Panc1 (cell line): ENCODE measurements around the gene SC5D. TPM values are rescaled to one million over a fixed set of nuclear protein-coding genes. Genes with fewer than 3 reads are reported as not detected.

Experiments used
- ATAC-seq: fragments of 200-7000 bp; cut with Tn5 transposase; 2 replicates; pipeline ENCODE4 v1.9.1; 2020; ENCODE audit warnings: mild to moderate bottlenecking, moderate library complexity
- BruUV-seq: library from RNA; stranded (reverse); fragments of 400-500 nt; replicated peaks from 2 replicates; lab custom pipeline; 2021; lab: Mats Ljungman, UMichigan
- CTCF ChIA-PET: fragments of 300-600 bp; sonication (Branson Sonifier 250); formaldehyde crosslinking; loops from one replicate; lab custom pipeline; 2022; ENCODE audit warnings: antibody characterized with exemption; lab: Charles Lee
- POLR2A ChIA-PET: fragments of 300-600 bp; sonication (Branson Sonifier 250); formaldehyde crosslinking; loops from one replicate; lab custom pipeline; 2022; ENCODE audit warnings: antibody characterized with exemption; lab: Charles Lee
- DNase-seq: peaks from one replicate; pipeline ENCODE4 v3.0.0-alpha.2; 2010; ENCODE audit warnings: low read depth, low spot score
- H3K27ac ChIP-seq: 2 replicates; pipeline ENCODE4 v1.5.1; 2011; ENCODE audit warnings: mild to moderate bottlenecking, low read length, inconsistent platforms
- H3K27me3 ChIP-seq: fragments of 200-500 bp; sonication (Bioruptor generic); 2 replicates; pipeline ENCODE4 v1.6.0; 2014; ENCODE audit warnings: low read length, inconsistent platforms; ENCODE audit not compliant: control insufficient read depth, insufficient read depth
- H3K36me3 ChIP-seq: fragments of 200-500 bp; sonication (Bioruptor generic); 2 replicates; pipeline ENCODE4 v1.5.1; 2014; ENCODE audit warnings: inconsistent platforms, mild to moderate bottlenecking, low read length, moderate library complexity; ENCODE audit not compliant: control insufficient read depth, insufficient read depth
- H3K4me1 ChIP-seq: 2 replicates; pipeline ENCODE4 v1.5.1; 2011; ENCODE audit warnings: inconsistent platforms, mild to moderate bottlenecking, low read length, moderate library complexity; ENCODE audit not compliant: control insufficient read depth, insufficient read depth
- H3K4me3 ChIP-seq, 2 experiments: 2 replicates each; pipeline ENCODE4 v1.5.1; 2011 to 2012; ENCODE audit warnings: low read depth in 2 of 2, low read length in 2 of 2, mild to moderate bottlenecking in 2 of 2, inconsistent platforms in 1 of 2, moderate library complexity in 1 of 2
- H3K9me3 ChIP-seq: fragments of 200-500 bp; sonication (Bioruptor generic); 2 replicates; pipeline ENCODE4 v1.5.1; 2014; ENCODE audit warnings: low read depth, mild to moderate bottlenecking, inconsistent platforms, low read length, moderate library complexity; ENCODE audit not compliant: control insufficient read depth, insufficient read depth
- CTCF ChIP-seq: fragments of 450-650 bp; IDR thresholded peaks from 2 replicates; pipeline ENCODE4 v1.5.1; 2017; ENCODE audit warnings: mild to moderate bottlenecking
- POLR2AphosphoS5 ChIP-seq: IDR thresholded peaks from 2 replicates; pipeline ENCODE4 v1.6.1; 2012; ENCODE audit warnings: mild to moderate bottlenecking, low read depth, low read length, moderate library complexity
- REST ChIP-seq, 2 experiments: IDR thresholded peaks; 2 replicates each; pipeline ENCODE4 v1.6.1; 2011 to 2012; ENCODE audit warnings: low read depth in 2 of 2, control low read depth in 1 of 2, low read length in 1 of 2, mild to moderate bottlenecking in 1 of 2, moderate library complexity in 1 of 2; ENCODE audit not compliant: insufficient read depth in 1 of 2
- SIN3A ChIP-seq: IDR thresholded peaks from 2 replicates; pipeline ENCODE4 v1.6.1; 2012; ENCODE audit warnings: low read depth, mild to moderate bottlenecking, low read length, moderate library complexity, borderline replicate concordance; ENCODE audit not compliant: insufficient read depth
- TCF7L2 ChIP-seq: IDR thresholded peaks from 2 replicates; pipeline ENCODE4 v1.6.1; 2011; ENCODE audit warnings: mild to moderate bottlenecking, low read depth, low read length, inconsistent platforms
- in situ Hi-C: cut with HindIII; loops from 2 replicates; pipeline ENCODE4 v1.10.0; 2016; ENCODE audit warnings: low sequenced_read_pairs, low pct_unique_long_range_greater_than_20kb
- intact Hi-C: fragments of 100-400 bp; cut with micrococcal nuclease; formaldehyde crosslinking; loops from one replicate; pipeline ENCODE4 v1.10.0; 2022; ENCODE audit not compliant: unreplicated experiment
- total RNA-seq: library from RNA; stranded (reverse); gene quantifications from one replicate; pipeline ENCODE4 v1.2.1, GENCODE V29; 2021; ENCODE audit not compliant: unreplicated experiment

SC5D gene
- total RNA-seq, 1 experiment from 2014 or later, result 54.3 TPM

GRCh38 chr11:121327553-121327952 is 35.0 kb downstream of the SC5D start:
- no peaks in the 10 kb centered on the region for H3K36me3 ChIP-seq
- H3K4me3 ChIP-seq, result no peak overlapping the region
- H3K27ac ChIP-seq, result no peak overlapping the region
- DNase-seq, result no peak
- ChIA-PET POLR2A (no interaction called here), CTCF (no interaction called here)
- intact Hi-C loops (no loop called here), in situ Hi-C loops (no loop called here)
- TF ChIP-seq CTCF, result no peak
- peaks cover 3% of the 10 kb centered on the region; the same call in 1 of the 2 replicates for H3K27me3 ChIP-seq
- no peaks in the 10 kb centered on the region for H3K9me3 ChIP-seq
- no peaks in the 10 kb centered on the region for H3K4me1 ChIP-seq
- ATAC-seq, result no peak
- no TSS peak for BruUV-seq

- Histone ChIP-seq H3K4me3 (no peak overlapping the region), H3K9me3 (no peaks in the 10 kb centered on the region), H3K36me3 (no peaks in the 10 kb centered on the region), H3K4me1 (no peaks in the 10 kb centered on the region), H3K27ac (no peak overlapping the region), H3K27me3 (peaks cover 6% of the 10 kb centered on the region)
- no TSS peak for BruUV-seq
- ChIA-PET CTCF (no interaction called here), POLR2A (no interaction called here)
- intact Hi-C loops (no loop called here), in situ Hi-C loops (no loop called here)
- TF ChIP-seq POLR2AphosphoS5, result no peak
- no peak for TF ChIP-seq REST (IDR thresholded peaks at IDR 0.05; ENCODE audit: insufficient read depth in 1 of 2, low read depth in 2 of 2, low read length in 1 of 2)
- no peak for TF ChIP-seq SIN3A
- TF ChIP-seq CTCF, result no peak
- no peak for TF ChIP-seq TCF7L2
- ATAC-seq (peak; percentile 76), DNase-seq (no peak)
Measured at GRCh38 chr11:121328176-121328966, 35.8 kb downstream of the SC5D start.
